HL-60 (cell line): Measurements from ENCODE around the gene CERS5.
A peak's percentile ranks its signal among the peaks of the same experiment; 100 is the strongest.

Source experiments
- DNase-seq, 2 experiments: peaks; one replicate each; pipeline ENCODE4 v3.0.0-alpha.2; 2010 to 2020; ENCODE audit warnings: low read depth in 1 of 2, low spot score in 1 of 2
- H3K27ac ChIP-seq: fragments of 250-450 bp; sonication (Bioruptor Pico); replicated peaks from 2 replicates; pipeline ENCODE4 v1.5.1; 2020; ENCODE audit warnings: mild to moderate bottlenecking, moderate library complexity
- H3K27me3 ChIP-seq: fragments of 250-450 bp; sonication (Bioruptor Pico); 2 replicates; pipeline ENCODE4 v1.5.1; 2021; ENCODE audit warnings: mild to moderate bottlenecking, moderate library complexity; ENCODE audit not compliant: insufficient read depth, poor library complexity, severe bottlenecking
- H3K4me3 ChIP-seq: replicated peaks from 2 replicates; pipeline ENCODE4 v1.5.1; 2011; ENCODE audit warnings: mild to moderate bottlenecking, control low read depth, low read length; ENCODE audit not compliant: insufficient read depth
- GABPA ChIP-seq: IDR thresholded peaks from 2 replicates; pipeline ENCODE4 v1.6.1; 2012; ENCODE audit warnings: low read depth
- POLR2AphosphoS5 ChIP-seq: IDR thresholded peaks from 2 replicates; pipeline ENCODE4 v1.6.1; 2012; ENCODE audit warnings: low read depth
- REST ChIP-seq: IDR thresholded peaks from 2 replicates; pipeline ENCODE4 v1.6.1; 2012; ENCODE audit warnings: low read depth; ENCODE audit not compliant: insufficient replicate concordance
- SPI1 ChIP-seq: IDR thresholded peaks from 2 replicates; pipeline ENCODE4 v1.6.1; 2012; ENCODE audit warnings: low read depth, mild to moderate bottlenecking, borderline replicate concordance
- TF ChIP-seq, protein P1 (sequence below): IDR thresholded peaks from one replicate; pipeline ENCODE4 v1.5.1; 2011; ENCODE audit warnings: low read length, control low read depth, inconsistent platforms; ENCODE audit not compliant: insufficient read depth

CERS5 gene

DNA sequence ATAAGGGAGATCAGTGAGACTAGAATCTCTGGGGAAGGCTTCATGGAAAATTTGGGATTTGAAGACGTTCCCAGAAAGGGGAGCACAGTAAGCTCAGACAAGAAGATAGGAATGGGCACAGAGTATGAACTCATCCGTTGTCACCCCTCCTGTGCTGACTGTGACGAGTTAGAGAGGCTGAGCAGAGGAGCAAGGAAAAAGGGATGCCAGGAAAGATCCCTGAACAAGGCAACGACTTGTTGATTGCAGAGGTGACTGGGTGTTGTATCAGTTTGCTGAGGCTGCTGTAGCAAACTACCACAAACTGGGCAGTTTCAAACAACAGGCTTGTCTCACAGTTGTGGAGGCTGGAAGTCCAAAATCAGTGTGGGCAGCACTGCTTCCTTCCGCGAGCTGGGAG, 69.2 kb downstream of the CERS5 start:
- no peak overlapping the region for H3K27ac ChIP-seq
- H3K4me3 ChIP-seq, result no peak overlapping the region
- no peak for DNase-seq
- no peaks in the 10 kb centered on the region for H3K27me3 ChIP-seq
- TF ChIP-seq GABPA (no peak), REST (no peak), SPI1 (no peak)
- TF ChIP-seq, protein P1, sequence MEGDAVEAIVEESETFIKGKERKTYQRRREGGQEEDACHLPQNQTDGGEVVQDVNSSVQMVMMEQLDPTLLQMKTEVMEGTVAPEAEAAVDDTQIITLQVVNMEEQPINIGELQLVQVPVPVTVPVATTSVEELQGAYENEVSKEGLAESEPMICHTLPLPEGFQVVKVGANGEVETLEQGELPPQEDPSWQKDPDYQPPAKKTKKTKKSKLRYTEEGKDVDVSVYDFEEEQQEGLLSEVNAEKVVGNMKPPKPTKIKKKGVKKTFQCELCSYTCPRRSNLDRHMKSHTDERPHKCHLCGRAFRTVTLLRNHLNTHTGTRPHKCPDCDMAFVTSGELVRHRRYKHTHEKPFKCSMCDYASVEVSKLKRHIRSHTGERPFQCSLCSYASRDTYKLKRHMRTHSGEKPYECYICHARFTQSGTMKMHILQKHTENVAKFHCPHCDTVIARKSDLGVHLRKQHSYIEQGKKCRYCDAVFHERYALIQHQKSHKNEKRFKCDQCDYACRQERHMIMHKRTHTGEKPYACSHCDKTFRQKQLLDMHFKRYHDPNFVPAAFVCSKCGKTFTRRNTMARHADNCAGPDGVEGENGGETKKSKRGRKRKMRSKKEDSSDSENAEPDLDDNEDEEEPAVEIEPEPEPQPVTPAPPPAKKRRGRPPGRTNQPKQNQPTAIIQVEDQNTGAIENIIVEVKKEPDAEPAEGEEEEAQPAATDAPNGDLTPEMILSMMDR, result no peak

DNA sequence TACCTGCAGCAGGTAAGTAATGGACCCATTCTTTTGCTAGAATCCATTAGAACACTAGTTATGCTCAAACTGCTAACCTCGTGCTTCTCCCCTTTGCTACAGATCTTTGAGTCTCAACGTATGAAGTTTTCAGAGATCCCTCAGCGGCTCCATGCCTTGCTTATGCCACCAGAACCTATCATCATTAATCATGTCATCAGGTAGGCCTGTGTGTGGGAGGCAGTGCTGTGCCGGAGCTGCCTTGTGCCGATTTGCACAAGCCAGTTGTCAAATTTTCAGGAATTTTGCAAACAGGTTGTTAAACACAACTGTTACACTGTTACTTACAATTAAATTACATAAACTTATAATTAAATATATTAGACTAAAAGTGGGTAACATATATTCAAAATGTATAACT, 76.8 kb downstream of the CERS5 start:
- Histone ChIP-seq H3K4me3 (no peak overlapping the region), H3K27me3 (no peaks in the 10 kb centered on the region), H3K27ac (no peak overlapping the region)
- no peak for DNase-seq
- TF ChIP-seq SPI1, result no peak

DNA sequence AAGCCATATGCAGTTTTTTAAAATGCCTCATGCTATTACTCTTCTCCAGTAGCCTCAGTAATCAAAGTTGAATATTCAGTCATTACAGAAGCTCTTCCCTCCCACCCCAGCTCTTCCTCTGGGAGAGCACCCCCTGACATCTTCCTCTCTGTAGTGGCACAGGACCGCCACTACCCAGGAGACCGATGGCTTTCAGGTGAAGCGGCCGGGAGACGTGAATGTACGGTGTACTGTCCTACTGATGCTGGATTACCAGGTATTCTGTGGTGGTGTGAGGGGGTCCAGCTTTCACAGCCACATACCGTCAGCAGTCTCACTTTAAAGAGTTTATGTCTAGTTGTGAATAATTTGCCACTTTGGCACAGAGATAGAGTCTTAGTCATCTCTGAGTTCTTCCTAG, 77.4 kb downstream of the CERS5 start:
- Histone ChIP-seq H3K4me3 (no peak overlapping the region), H3K27ac (no peak overlapping the region), H3K27me3 (no peaks in the 10 kb centered on the region)
- DNase-seq, result no peak
- TF ChIP-seq GABPA (no peak), REST (no peak), POLR2AphosphoS5 (no peak), SPI1 (no peak)
- TF ChIP-seq, protein P1, result no peak

DNA sequence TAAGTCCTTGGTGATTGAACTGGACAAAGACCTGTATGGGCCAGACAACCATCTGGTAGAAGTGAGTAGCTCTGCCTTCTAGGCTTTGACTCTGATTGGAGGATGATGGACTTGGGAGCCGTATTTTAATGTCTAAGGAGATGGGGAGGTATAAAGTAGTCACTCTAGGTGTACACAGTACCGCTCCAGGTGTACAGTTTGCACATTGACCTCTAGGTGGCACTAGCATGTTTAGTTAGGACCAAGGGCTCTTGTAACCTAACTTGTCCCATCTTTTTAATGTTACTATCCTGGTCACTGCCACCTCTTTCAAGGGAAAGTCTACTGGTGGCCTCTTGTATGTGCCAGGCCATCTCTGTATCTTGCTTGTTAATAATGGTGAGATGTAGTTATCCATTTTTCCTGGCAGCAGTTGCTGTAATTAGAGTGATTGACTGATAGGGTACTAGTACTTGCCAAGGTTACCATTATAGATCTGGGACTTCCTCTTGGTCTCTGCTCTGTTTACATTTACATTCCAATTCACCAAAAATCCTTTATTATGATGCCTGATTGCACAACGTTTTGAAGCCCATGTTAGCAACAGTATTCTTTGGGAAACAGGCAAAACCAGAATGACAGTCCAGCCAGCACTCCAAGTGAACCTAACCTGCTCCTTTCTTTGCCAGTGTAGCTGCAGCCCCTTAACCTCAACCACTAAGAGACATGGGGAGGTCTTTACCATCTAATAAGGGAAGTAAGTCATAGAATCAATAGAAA, 78.4 kb downstream of the CERS5 start:
- peak in 1 of 2 experiments; percentile 58 for DNase-seq
- Histone ChIP-seq H3K27me3 (no peaks in the 10 kb centered on the region), H3K4me3 (no peak overlapping the region), H3K27ac (no peak overlapping the region)
- TF ChIP-seq, protein P1, result peak; percentile 83
- TF ChIP-seq GABPA, result no peak
- no peak for TF ChIP-seq REST
- TF ChIP-seq POLR2AphosphoS5, result no peak
- TF ChIP-seq SPI1, result 0 out of 2 replicates have a peak, but pooled peaks have one; percentile 47
